H1 (cell line): ENCODE measurements around the gene ABCC4. TPM values are rescaled to one million over a fixed set of nuclear protein-coding genes. Genes with fewer than 3 reads are reported as not detected.

Experiments
- CTCF ChIA-PET: fragments of 300-600 bp; sonication (Branson Sonifier 250); formaldehyde crosslinking; loops from one replicate; lab custom pipeline; 2021; ENCODE audit not compliant: partially characterized antibody; lab: Charles Lee
- POLR2A ChIA-PET: fragments of 300-600 bp; sonication (Branson Sonifier 250); formaldehyde crosslinking; loops from one replicate; lab custom pipeline; 2021; ENCODE audit warnings: inconsistent platforms; ENCODE audit not compliant: partially characterized antibody; lab: Charles Lee
- DNase-seq, 2 experiments: peaks; one replicate each; pipeline versions ENCODE4 v3.0.0 to v3.0.0-alpha.2; 2010 to 2022; ENCODE audit warnings: low spot score in 2 of 2, low read depth in 1 of 2, mixed read lengths in 1 of 2
- FAIRE-seq: peaks from 2 replicates; lab custom pipeline; 2011; peaks lifted over from hg19 to GRCh38; lab: Jason Lieb, UNC
- H2AFZ ChIP-seq: 2 replicates; pipeline ENCODE4 v1.8.1; 2012; ENCODE audit warnings: low read length, inconsistent platforms
- H2AK5ac ChIP-seq: 2 replicates; pipeline ENCODE4 v1.6.1; 2013; ENCODE audit warnings: low read depth, low read length
- H2BK120ac ChIP-seq: replicated peaks from 2 replicates; pipeline ENCODE3; 2013; ENCODE audit warnings: low read depth, low read length, inconsistent platforms
- H2BK12ac ChIP-seq: 2 replicates; pipeline ENCODE4 v1.6.1; 2013; ENCODE audit warnings: low read depth, low read length
- H2BK15ac ChIP-seq: 2 replicates; pipeline ENCODE4 v1.6.1; 2013; ENCODE audit warnings: low read length
- H2BK20ac ChIP-seq: 2 replicates; pipeline ENCODE4 v1.6.1; 2013; ENCODE audit warnings: low read length
- H2BK5ac ChIP-seq: 2 replicates; pipeline ENCODE4 v1.6.1; 2013; ENCODE audit warnings: low read depth, low read length
- H3K14ac ChIP-seq: 2 replicates; pipeline ENCODE4 v1.6.1; 2013; ENCODE audit warnings: inconsistent platforms; ENCODE audit not compliant: insufficient read length
- H3K18ac ChIP-seq: 2 replicates; pipeline ENCODE4 v1.6.1; 2013; ENCODE audit warnings: low read length; ENCODE audit errors: extremely low read depth
- H3K23ac ChIP-seq: 2 replicates; pipeline ENCODE4 v1.6.1; 2013; ENCODE audit warnings: inconsistent platforms; ENCODE audit not compliant: insufficient read length
- H3K23me2 ChIP-seq: 2 replicates; pipeline ENCODE4 v1.6.1; 2013; ENCODE audit warnings: low read depth, low read length
- H3K27ac ChIP-seq: 2 replicates; pipeline ENCODE4 v1.6.1; 2011; ENCODE audit warnings: low read depth, low read length, inconsistent platforms
- H3K27me3 ChIP-seq, 4 experiments: replicated peaks in 1 of 4; 1 replicate in 1 of 4; 2 replicates in 3 of 4; pipeline versions ENCODE4 v1.6.1 to v1.8.1; 2011 to 2013; ENCODE audit warnings: low read length in 3 of 4, mild to moderate bottlenecking in 3 of 4, inconsistent platforms in 2 of 4, mixed read lengths in 2 of 4, moderate library complexity in 1 of 4; ENCODE audit not compliant: control insufficient read depth in 3 of 4, insufficient read depth in 3 of 4; ENCODE audit errors: extremely low read depth in 1 of 4
- H3K36me3 ChIP-seq, 4 experiments: 2 replicates each; pipeline versions ENCODE4 v1.6.1 to v1.8.1; 2011 to 2013; ENCODE audit warnings: mild to moderate bottlenecking in 4 of 4, low read length in 3 of 4, moderate library complexity in 2 of 4, control low read depth in 1 of 4, inconsistent platforms in 1 of 4; ENCODE audit not compliant: insufficient read depth in 4 of 4, control insufficient read depth in 2 of 4
- H3K4ac ChIP-seq: replicated peaks from 2 replicates; pipeline ENCODE3; 2013; ENCODE audit warnings: low read length, low read depth, mixed read lengths, inconsistent platforms; ENCODE audit not compliant: insufficient read length
- H3K4me1 ChIP-seq, 4 experiments: replicated peaks in 1 of 4; 1 replicate in 1 of 4; 2 replicates in 3 of 4; pipeline versions ENCODE4 v1.6.1 to v1.8.1; 2011 to 2013; ENCODE audit warnings: low read length in 3 of 4, inconsistent platforms in 2 of 4, mixed read lengths in 1 of 4; ENCODE audit not compliant: insufficient read depth in 4 of 4, control insufficient read depth in 3 of 4
- H3K4me2 ChIP-seq, 2 experiments: 2 replicates each; pipeline versions ENCODE4 v1.6.1 to v1.8.1; 2011 to 2013; ENCODE audit warnings: low read depth in 2 of 2, low read length in 2 of 2, control low read depth in 1 of 2, inconsistent platforms in 1 of 2, mild to moderate bottlenecking in 1 of 2; ENCODE audit not compliant: insufficient read depth in 1 of 2
- H3K4me3 ChIP-seq, 4 experiments: fragments of 200-600, 300-600 bp in 1 of 4; sonication (generic), shearing (Covaris generic), sonication (Bioruptor Twin) in 1 of 4; 2 replicates each; pipeline versions ENCODE4 v1.5.1 to v1.8.1; 2011 to 2016; ENCODE audit warnings: low read length in 4 of 4, low read depth in 3 of 4, control low read depth in 2 of 4, inconsistent platforms in 2 of 4, mild to moderate bottlenecking in 2 of 4, mixed read lengths in 1 of 4, moderate library complexity in 1 of 4; ENCODE audit not compliant: insufficient read depth in 2 of 4; ENCODE audit errors: extremely low read depth in 1 of 4
- H3K56ac ChIP-seq: replicated peaks from 2 replicates; pipeline ENCODE3; 2013; ENCODE audit warnings: low read depth, mild to moderate bottlenecking, mixed read lengths, low read length, inconsistent platforms; ENCODE audit not compliant: insufficient read length
- H3K79me1 ChIP-seq: 2 replicates; pipeline ENCODE4 v1.6.1; 2013; ENCODE audit warnings: low read depth, low read length, control low read depth
- H3K79me2 ChIP-seq, 2 experiments: 2 replicates each; pipeline versions ENCODE4 v1.6.1 to v1.8.1; 2012 to 2013; ENCODE audit warnings: low read length in 2 of 2, mild to moderate bottlenecking in 2 of 2, inconsistent platforms in 1 of 2; ENCODE audit not compliant: insufficient read depth in 2 of 2, control insufficient read depth in 1 of 2
- H3K9ac ChIP-seq, 4 experiments: replicated peaks in 1 of 4; 1 replicate in 1 of 4; 2 replicates in 3 of 4; pipeline versions ENCODE4 v1.6.1 to v1.8.1; 2011 to 2013; ENCODE audit warnings: low read depth in 3 of 4, low read length in 3 of 4, control low read depth in 2 of 4, mild to moderate bottlenecking in 2 of 4, moderate library complexity in 2 of 4, inconsistent platforms in 1 of 4; ENCODE audit errors: extremely low read depth in 1 of 4
- H3K9me3 ChIP-seq, 2 experiments: 2 replicates each; pipeline versions ENCODE4 v1.6.1 to v1.8.1; 2012 to 2013; ENCODE audit warnings: mild to moderate bottlenecking in 2 of 2, moderate library complexity in 2 of 2, control low read depth in 1 of 2, inconsistent platforms in 1 of 2, low read depth in 1 of 2, low read length in 1 of 2, mixed read lengths in 1 of 2; ENCODE audit not compliant: insufficient read depth in 2 of 2
- H4K20me1 ChIP-seq, 2 experiments: replicated peaks in 1 of 2; 2 replicates each; pipeline versions ENCODE3 to v1.8.1; 2011 to 2013; ENCODE audit warnings: inconsistent platforms in 2 of 2, low read length in 2 of 2, mild to moderate bottlenecking in 1 of 2; ENCODE audit not compliant: insufficient read depth in 2 of 2, control insufficient read depth in 1 of 2
- H4K5ac ChIP-seq: 2 replicates; pipeline ENCODE4 v1.6.1; 2013; ENCODE audit warnings: low read length, low read depth, mixed read lengths, inconsistent platforms; ENCODE audit not compliant: insufficient read length
- H4K8ac ChIP-seq: 2 replicates; pipeline ENCODE4 v1.8.0; 2013; ENCODE audit warnings: mild to moderate bottlenecking, moderate library complexity, low read length, inconsistent platforms; ENCODE audit not compliant: insufficient read depth; ENCODE audit errors: extremely low read depth
- H4K91ac ChIP-seq: replicated peaks from 2 replicates; pipeline ENCODE3; 2013; ENCODE audit warnings: low read length, mixed read lengths, inconsistent platforms; ENCODE audit not compliant: insufficient read length
- CEBPB ChIP-seq: IDR thresholded peaks from 2 replicates; pipeline ENCODE4 v1.6.1; 2012; ENCODE audit warnings: low read depth, low read length
- CHD2 ChIP-seq: IDR thresholded peaks from 2 replicates; pipeline ENCODE4 v1.6.1; 2012; ENCODE audit warnings: low read length, improper control_type of control experiment
- WGBS, 2 experiments: shearing (Covaris generic) in 1 of 2; methylation state at CpG; one replicate each; pipeline versions ENCODE4 v1.1.6 to v1.1.7; 2013 to 2015; ENCODE audit warnings: low lambda C conversion rate in 2 of 2, mixed read lengths in 2 of 2, inconsistent platforms in 1 of 2, low coverage in 1 of 2, missing lambda C conversion rate in 1 of 2; ENCODE audit not compliant: insufficient replicate concordance in 2 of 2, insufficient coverage in 1 of 2, insufficient read length in 1 of 2; ENCODE audit errors: extremely low coverage in 1 of 2, missing lambda C conversion rate in 1 of 2; 5-methylcytosine and 5-hydroxymethylcytosine counted together
- polyA plus RNA-seq, 7 experiments: library from polyadenylated mRNA; depleted of rRNA in 3 of 7; stranded (reverse) in 5 of 7; unstranded in 2 of 7; fragments of >200 nt in 5 of 7; fragments of 200-250 nt in 2 of 7; gene quantifications; 1 replicate in 5 of 7; 2 replicates in 1 of 7; 4 replicates in 1 of 7; pipeline versions ENCODE4 v1.2.1 to v1.2.3, GENCODE V29; 2011 to 2013; ENCODE audit warnings: missing spikeins in 2 of 7, mixed read lengths in 2 of 7
- total RNA-seq: library from RNA; stranded (reverse); fragmentation: NEBNext Ultra II Directional; extraction: Animal tissue kit (Norgen Biotek cat#: 25700); gene quantifications from 2 replicates; pipeline ENCODE4 v1.2.1, GENCODE V29; 2021

ABCC4 gene
- total and polyA plus RNA-seq, 2 of the 8 experiments (the other 6 are each of a cell fraction or from before 2014, with no cell fraction given) = 4.0 to 14.1 TPM

DNA sequence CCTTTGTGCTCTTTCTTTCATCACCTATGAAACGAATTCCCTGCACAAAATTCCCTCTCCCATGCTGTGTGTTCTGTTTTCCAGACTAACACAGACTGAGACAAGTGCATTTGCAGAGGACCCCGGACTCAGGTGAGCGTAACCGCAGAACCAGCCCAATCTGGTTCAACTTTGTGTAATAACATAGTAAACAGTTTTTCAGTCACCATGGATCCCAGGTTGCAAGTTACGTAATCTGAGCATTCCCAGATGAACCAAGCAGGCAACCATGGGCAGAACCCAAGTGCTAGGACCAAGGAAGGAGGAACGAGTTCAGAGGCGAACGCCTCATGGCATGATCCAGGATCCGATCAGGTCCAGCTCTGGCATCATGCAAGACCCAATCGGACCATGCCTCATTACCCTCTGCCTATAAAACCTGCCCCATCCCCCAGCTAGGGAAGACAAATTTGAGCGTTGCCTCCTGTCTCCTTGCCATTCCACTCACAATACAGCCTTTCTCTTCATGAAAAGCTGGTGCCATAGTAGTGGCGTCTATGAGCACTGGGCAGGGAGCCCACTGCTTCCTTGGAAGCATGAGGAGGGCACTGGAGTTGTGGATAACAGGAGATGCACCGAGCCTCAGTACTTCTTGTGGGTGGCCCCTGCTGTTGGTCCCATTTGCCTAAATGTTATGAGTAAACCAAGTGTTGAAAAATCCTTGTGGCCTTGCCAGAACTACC, 107.6 kb downstream of the ABCC4 start:
- no peak for FAIRE-seq
- Histone ChIP-seq H3K14ac (no peak overlapping the region), H3K79me1 (no peaks in the 10 kb centered on the region), H3K4me2 (no peak overlapping the region), H3K9ac (no peak overlapping the region), H3K27me3 (no peaks in the 10 kb centered on the region), H2BK5ac (no peak overlapping the region; the same call in 1 of the 2 replicates), H3K18ac (no peak overlapping the region; the same call in 1 of the 2 replicates), H2AFZ (no peak overlapping the region), H3K9me3 (no peaks in the 10 kb centered on the region), H2BK15ac (no peak overlapping the region), H3K23me2 (no peaks in the 10 kb centered on the region), H2BK12ac (no peak overlapping the region), H3K79me2 (no peaks in the 10 kb centered on the region), H3K23ac (no peak overlapping the region), H3K27ac (no peak overlapping the region), H3K4me1 (no peaks in the 10 kb centered on the region; a peak in 2 of 7 replicates), H2BK120ac (no peak overlapping the region), H3K36me3 (no peaks in the 10 kb centered on the region), H4K91ac (no peak overlapping the region), H2AK5ac (no peak overlapping the region), H2BK20ac (no peak overlapping the region), H4K20me1 (no peaks in the 10 kb centered on the region), H4K5ac (no peak overlapping the region), H3K4me3 (no peak overlapping the region), H4K8ac (no peak overlapping the region), H3K4ac (no peak overlapping the region), H3K56ac (no peak overlapping the region)
- no peak for TF ChIP-seq CHD2
- TF ChIP-seq CEBPB = peak; percentile 12; the same call in 1 of the 2 replicates
- 91% methylated on average over 13 of the region's 13 CpGs; no CpG with 5 or more reads in 1 of the 2 experiments for WGBS, 2 experiments
- CTCF ChIA-PET = interaction anchor here (0.6 to 10.5 kb wide), 11 partner anchors 9 to 640 kb away, joined by 3 to 336 read pairs (median 6); partner anchors contain the start of gene ABCC4
- POLR2A ChIA-PET = no interaction called here
- no peak for DNase-seq
